A172 (cell line): ENCODE results near the gene SUGP1. TPM values are rescaled to one million over a fixed set of nuclear protein-coding genes. Genes with fewer than 3 reads are reported as not detected.

Source experiments
- DNase-seq: peaks from one replicate; pipeline ENCODE4 v3.0.0-alpha.2; 2015; ENCODE audit warnings: low spot score
- total RNA-seq: library from RNA; depleted of rRNA; stranded (reverse); fragments of >200 nt; shearing (Covaris generic); gene quantifications from 2 replicates; pipeline ENCODE4 v1.2.3, GENCODE V29; 2014

SUGP1 gene
- total RNA-seq, 1 experiment from 2014 or later: 24.0 TPM

DNA sequence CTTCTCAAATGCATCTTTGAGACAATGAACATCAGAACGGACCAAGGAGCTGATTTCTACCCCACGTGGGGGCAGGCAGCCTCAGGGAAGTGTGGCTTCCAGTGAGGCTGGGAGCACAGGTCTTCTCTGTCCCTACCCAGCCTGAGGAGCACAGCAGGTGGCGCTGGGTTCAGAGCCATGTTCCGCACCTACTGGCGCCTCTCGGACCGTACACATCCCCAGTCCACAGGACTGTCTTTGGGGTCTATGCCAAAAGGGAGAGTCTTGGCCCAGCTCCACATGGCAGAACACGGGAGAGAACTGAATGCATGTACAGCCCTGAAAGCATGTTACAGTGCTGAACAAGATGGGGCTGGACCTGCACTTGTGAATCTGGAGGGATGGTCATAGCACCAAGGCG is 22.6 kb downstream of the SUGP1 start:
- no peak for DNase-seq

DNA sequence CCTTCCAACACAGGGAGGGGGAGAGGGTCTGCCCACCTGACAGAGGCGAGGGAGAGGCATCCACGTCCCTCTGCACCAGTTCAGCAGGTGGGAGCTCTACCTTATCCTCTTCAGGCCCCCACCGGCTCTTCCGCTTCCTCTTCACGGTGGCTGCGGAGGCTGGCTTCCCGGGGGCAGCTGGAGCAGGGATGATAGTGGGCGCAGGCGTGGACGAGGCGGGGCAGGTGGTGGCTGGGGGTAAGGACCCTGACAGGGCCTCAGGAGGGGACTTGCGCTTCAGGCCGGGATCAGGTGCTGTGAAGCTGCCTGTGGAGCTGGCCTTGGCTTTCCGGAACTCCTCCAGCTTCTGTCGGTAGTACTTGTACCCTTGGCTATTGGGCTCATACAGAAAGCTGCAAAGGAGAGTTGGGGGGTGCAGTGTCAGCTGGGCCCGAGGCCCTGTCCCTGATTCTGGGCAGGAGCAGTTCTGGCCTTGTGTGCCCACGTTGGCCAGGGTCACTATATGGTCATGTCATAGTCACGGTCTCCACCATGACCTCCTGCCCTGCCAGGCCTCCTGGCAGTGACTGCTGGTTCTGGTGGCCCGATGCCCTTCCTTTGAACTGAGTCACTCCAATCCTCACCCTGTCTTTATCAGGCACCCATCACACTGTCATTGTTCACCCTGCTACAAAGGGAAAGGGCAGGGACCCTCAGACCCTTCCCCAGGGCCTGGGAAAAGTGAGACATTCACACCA is 23.2 kb downstream of the SUGP1 start:
- no peak for DNase-seq

DNA sequence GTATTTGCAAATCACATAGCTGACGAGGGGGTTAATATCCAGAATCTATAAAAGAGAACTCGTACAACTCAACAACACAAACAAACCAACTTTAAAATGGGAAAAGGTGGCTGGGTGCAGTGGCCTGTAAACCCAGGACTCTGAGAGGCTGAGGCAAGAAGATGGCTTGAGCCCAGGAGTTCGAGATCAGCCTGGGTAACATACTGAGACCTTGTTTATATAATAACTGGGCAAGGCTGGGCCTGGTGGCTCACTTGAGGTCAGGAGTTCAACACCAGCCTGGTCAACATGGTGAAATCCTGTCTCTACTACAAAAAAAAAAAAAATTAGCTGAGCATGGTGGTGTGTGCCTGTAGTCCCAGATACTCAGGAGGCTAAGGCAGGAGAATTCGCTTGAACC is 25.4 kb downstream of the SUGP1 start:
- DNase-seq: no peak

DNA sequence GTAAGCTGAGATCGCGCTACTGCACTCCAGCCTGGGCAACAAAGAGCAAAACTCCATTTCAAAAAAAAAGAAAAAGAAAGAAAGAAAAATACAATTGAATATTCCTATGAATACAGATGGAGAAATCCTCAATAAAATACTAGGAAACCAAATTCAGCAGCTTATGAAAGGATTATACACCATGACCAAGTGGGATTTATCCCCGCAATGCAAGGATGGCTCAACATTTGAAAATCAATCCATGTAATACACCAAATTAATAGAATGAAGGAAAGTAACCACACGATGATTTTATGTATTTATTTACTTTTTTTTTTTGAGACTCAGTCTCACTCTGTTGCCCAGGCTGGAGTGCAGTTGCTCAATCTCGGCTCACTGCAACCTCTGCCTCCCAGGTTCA is 27.7 kb downstream of the SUGP1 start:
- no peak for DNase-seq

DNA sequence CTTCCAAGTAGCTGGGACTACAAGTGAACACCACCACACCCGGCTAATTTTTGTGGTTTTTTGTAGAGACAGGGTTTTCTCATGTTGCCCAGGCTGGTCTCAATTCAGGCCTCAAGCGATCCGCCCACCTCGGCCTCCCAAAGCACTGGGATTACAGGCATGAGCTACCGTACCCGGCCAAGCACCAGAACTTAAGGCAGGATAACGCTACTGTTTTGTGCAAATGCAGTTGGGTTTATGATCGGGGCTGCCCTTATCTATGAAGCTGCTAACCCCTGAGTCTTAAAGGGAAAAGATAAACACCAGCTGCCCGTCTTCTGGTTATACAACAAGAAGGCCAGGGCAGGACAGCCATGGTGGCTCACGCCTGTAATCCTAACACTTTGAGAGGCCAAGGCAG is 34.6 kb downstream of the SUGP1 start:
- DNase-seq: no peak

DNA sequence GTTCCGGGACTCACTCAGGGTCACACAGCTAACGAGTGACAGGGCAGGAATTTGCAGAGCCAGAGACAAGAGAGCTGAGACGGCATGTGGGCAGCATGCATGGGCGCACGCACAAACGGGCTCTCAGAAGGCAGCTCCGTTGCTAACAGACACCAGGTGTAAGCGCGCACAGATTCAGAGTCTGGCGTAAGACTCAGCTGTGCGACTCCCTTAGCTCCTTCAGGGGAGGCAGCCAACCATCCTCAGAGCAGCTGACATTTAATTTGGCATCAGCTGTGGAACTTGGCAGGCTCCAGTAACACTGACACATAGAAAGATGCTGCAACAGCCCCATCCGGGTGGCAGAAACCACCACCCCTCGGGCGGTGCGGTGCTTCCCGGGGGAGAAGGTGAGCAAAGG is 39.7 kb downstream of the SUGP1 start:
- no peak for DNase-seq

DNA sequence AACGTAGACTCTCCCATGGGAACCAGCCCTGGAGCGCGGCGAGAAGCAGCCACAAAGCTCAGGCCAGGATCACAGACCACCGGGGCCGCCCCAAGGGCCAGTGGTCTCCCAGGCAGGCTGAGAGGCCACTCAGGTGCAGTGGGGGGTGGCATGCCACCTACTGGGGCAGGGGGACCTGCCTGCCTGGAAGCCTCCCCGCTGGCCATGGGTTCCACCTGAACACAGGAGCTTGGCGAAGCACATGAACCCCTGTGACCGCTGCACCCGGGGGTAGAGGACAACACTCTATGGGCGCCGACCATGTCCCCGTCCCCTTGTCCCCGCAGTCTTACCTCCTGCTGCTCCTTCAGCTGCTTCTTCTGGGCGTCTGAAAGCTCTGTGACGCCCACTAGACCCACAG is 40.5 kb downstream of the SUGP1 start:
- no peak for DNase-seq

DNA sequence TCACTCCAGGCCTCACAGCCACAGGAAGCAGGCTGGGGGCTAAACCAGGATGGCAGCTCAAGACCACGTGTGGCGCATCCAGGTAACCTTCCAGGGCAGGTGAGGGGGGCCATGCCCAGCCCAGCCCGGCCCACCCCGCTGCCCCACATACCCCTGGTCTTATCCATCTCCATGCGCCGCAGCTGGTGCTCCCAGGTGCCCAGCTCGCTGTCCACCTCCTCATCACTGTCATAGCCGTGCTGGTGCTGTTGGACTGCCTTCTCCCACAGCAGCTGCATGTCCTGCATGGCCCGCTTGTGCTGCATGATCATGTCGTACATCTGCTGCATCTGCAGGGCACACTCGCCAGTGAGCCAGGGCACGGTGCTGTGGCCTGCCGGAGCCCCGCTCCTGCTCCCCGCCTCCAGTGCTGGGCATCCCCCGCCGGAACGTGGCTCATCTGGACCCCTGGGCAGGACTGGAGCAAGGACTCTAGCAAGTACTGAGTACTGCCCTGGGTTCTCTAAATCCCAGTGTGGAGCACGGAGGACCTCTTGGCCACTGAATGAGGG is 41.2 kb downstream of the SUGP1 start:
- no peak for DNase-seq

DNA sequence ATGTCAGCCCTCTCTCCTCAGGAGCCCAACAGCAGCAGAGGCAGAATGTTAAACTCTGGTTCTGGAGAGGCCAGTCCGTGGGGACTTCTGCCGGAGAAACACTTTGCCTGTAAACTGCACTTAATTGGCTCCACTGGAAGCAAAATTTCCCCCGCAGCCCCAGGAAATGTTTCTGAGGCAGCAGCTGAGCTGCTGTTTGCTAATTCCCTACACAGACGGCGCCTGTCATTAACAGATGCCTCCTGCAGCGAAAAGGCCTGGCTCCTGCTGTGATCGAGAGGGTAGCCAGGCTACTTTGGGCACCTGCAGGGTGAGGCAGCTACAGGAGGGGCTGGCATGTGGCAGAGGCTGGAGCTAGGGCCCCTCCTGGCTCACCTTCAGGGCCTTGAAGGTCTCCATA is 42.0 kb downstream of the SUGP1 start:
- DNase-seq: no peak

DNA sequence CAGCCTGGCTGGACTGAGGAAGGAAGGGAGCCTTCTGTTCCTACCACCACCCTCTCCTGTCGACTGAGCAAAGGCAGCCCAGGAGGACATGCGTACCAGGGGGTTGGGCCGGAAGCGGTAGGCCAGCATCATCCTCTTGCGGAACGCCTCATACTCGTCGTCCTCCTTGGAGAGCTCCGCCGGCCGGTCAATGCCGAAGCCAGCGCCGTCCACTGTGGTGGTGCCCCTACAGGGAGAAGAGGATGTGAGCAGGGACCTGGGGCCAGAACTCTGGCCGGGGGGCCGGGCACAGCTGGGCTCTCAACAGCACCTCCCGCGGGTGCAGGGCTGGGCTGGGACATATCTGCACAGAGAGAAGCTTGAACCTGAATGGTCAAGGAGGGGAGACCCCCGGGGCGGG is 43.5 kb downstream of the SUGP1 start:
- no peak for DNase-seq

DNA sequence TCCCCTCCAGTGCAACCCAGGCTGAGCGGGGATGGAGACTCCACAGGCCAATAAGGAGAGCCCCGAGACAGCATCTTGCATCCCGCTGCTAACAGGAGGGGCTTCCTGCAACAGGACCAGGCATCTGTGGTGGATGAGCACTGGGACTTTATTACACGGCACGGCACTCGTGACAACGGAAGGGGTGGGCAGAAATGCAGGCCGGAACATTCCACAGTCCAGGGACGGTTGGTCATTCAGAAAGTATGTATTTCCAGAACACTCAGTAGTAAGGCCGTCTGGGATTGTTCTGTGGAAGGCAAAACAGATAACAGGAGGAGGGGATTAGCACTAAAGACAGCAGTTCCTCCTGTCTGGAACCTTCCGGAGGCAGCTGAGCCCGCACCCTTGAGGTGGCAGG is 43.9 kb downstream of the SUGP1 start:
- DNase-seq: no peak

DNA sequence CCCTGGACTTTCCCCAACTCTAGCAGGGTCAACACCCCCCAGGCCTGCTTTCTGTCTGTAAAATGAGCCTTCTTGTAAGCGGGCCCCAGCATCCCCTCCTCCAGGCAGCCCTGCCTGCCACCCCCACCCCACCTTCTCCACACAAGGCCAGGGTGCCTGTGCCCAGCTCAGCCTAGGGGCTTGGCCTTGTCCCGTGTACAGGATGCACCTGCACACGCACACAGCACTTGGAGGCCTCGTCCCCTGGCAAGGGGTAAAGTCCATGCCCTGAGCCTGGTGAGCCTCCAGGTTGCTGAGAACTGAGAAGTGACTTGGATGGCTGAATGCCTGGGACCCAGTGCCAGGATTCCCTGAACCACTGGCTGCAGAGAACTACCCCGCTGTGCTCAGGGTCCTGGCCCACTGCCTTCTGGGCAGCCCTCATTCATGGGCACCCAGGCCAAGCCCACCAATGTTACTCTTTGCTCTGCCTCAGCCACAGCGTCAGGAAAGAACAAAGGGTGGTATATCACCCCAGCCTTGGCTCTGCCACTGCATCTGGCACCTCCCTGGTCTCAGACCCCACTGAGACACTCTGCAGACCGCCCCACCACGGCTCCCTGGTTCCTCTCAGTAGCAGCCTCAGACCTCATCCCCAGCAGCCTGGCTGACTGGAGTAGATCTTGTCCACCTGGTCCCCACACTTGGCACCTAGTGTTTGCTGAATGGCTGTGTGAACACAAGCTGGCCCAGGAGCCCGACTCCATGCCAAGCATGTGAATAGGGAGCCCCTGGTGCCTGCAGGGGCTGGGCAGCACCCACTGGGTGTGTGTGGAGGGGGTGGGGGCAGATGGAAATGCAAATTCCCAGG is 45.4 kb downstream of the SUGP1 start:
- no peak for DNase-seq

DNA sequence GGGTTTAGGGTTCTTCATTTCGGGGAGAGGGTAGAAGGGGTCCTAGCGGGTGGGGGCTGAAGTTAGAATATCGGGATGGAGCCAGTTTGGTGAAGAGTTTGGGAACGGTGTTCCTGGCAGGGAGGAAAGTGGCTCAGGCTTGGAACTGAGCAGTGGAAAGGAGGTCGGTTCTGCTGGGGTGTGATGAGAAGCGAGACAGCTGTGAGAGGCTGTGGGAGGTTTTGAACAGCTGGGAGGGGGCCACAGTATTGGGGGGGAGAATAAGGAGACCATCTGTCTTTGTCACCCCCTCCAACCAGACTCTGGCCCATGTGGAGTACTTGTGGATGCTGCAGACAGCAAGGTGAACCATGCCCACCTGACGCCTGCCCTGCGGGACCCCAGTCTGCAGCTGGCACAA is 46.2 kb downstream of the SUGP1 start:
- no peak for DNase-seq

DNA sequence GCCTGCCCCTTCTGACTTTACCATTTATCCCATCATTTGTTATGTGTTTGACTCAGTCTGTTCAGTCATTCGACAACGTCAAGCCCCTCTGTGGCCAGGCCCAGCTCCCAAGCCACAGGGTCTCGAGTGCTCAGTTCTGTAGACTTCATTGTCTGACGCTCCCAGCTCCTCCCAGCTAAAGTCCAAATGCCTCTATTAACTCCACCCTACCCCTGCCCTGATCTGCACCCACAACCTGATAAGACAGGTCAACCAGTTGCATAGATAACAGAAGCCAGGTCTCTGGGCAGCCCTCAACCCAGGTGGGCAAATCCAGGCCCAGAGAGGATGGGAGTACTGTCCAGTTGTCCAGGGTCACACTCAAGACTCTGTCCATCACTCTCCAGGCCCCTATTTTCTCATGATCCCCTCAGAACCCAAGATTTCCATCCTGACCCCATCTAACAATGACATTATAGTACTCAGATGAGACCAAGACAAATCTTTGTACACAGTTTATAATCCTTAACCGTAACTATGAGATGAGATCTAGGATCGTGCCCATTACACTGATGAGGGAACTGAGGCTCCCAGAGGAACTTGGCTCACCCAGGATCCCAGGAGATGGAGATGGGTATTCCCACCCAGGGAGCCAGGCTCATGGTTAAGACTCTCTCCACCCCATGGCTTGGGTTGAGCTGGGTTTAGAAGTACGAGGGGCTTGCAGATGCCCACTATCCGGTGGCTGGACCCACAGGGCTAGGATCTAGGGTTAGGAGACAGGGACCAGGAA is 48.3 kb downstream of the SUGP1 start:
- no peak for DNase-seq

DNA sequence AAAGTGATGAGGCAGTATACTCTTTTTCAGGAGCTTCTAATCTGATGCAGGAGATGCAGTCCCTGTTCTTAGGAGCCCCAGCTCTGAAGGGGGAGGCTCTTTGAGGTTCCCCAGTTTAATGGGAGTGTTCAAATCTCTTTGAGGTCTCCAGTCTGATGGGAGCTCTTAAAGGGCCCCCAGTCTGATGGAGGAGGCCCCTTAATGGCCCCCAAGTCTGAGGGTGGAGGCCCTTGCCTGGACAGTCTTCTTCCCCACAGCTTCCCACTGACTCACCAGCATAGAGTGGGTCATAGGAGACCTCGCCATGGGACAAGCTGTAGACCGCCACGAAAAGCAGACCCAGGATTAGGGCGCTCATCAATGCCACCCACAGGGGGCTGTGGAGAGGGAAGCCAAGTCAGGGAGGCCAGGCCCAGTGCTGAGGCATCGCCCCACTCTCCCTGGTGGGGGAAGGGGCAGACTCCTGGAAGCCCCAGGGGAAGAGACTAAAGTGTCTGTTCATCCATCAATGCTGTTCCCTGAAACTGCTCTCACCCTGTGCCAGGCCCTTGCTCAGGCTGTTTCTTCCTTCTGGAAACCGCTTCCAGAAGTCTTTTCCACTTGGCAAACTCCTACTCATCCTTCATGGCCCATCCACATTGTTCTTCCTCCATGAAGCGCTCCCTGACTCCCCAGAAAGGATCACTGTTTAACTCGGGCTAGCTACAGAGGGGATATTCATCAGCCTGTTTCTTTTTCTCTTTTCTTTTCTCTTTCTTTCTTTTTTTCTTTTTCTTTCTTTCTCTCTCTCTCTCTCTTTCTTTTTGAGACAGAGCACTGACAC is 49.3 kb downstream of the SUGP1 start:
- DNase-seq: no peak

DNA sequence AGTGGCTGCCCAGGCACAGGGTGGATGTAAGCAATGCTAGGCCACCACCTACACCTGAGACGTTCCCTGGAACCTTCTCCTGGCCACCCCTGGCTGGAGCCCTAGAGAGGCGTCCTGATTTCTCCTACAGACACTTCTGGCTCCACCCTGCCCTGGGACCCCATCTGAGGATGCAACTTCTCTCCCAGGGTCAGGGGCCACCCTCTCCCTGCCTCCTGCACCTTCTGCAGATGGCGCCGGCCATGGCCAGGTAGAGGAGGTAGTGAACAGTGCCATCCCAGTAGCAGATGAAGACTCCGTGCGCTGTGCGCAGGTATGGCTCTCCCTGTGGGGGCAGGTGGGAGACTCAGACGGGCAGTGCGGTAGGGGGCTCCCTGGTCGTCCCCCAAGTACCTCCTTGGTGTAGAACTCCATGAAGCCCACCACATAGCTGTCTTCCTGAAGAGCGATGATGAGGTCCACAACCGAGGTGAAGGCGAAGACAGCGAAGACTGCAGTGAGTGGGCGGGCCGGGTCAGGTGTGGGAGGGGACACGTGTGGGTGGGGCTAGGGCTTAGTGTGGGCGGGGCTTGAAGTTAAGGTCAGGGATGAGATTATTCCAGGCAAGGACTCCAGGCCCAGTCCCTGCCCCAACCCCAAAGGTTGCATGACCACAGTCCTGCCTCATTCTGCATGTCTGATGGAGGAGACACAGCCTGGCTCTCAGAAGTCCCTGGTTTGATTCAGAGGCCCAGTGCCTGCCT is 50.2 kb downstream of the SUGP1 start:
- DNase-seq: no peak

DNA sequence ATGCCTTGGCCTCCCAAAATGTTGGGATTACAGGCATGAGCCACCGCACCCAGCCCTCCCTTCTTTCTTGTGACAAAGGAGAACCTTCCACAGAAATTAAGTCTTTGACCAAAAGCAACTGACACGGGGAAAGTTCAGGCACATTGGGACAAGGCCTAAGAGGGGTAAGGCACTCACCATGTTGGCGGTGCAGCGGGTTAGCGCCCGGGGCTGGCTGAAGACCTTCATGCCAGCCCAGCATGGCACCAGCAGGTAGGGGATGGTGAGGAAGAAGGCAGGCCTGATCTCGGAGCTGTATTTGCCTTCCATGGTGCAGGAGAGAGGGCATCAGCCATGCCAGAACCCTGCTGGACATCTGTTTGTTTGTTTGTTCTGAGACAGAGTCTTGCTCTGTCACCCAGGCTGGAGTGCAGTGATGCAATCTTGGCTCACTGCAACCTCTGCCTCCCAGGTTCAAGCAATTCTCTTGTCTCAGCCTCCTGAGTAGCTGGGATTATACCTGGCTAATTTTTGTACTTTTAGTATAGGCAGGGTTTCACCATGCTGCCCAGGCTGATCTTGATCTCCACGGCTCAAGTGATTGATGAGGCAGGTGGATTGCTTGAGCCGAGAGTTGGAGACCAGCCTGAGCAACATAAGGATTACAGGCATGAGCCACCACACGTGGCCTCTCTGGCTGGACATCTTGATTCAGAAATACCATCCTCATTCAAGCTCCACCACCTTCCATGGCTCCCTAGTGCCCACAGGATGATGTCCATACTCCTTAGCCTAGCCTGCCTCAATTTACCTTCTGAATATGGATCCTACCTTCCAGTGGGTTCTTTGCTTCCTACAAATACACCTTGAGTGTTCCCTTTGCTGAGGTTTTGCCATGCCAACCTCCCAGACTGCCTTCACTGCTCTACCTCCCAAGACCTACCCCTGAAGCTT is 51.6 kb downstream of the SUGP1 start:
- DNase-seq: no peak

DNA sequence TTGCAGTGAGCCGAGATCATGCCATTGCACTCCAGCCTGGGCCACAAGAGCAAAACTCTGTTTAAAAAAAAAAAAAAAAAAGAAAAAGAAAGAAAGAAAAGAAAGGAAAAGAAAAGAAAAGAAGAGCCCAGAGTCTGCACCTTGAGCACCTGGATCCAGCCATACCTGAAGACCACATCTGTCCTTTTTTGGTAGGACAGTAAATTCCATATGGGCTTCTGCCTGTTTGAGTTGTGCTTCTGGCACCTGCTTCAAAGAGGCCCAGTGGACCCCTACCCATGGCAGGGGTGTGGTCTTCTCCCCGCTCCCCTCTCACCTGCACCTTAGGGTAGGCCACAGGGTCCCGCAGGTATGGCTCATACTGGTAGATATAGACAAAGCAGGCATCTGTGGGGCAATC is 53.0 kb downstream of the SUGP1 start:
- no peak for DNase-seq

DNA sequence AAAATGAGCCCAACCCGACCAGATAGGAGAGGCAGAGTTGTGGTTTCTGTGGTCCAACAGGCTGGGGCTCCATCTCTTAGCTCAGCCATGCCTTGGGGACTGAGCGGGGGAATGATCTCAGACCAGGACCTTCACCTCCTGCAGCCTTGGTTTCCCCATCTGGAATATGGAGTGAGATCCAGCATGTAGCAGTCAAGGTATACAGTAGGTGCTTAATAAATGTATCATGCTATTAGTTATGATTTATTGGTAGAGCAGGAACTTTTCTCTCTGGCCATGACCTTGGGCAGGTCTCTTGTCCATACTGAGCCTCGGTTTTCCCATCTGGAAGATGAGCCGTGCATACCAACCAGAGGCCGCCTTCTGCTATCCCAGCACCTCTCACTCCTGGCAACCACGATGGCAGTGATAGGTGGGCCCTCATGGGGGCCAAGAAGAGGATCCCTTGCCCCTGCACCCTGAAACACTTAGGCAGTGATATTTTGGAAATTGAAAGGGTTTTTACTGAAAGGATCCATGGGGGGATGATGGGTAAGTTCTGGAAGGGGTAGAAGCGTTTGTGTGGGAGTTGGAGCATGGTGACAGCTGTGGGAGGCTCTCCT is 56.3 kb downstream of the SUGP1 start:
- no peak for DNase-seq
